OCI-LY7 (cell line): ENCODE measurements around the gene FN3KRP.

ENCODE experiments used
- CTCF ChIP-seq: fragments of 200-600 bp; sonication (generic); conservative IDR thresholded peaks from 2 replicates; pipeline ENCODE4 v1.5.1; 2014; ENCODE audit warnings: mild to moderate bottlenecking, antibody characterized with exemption, low read length, moderate library complexity, mixed read lengths
- EZH2phosphoT487 ChIP-seq: fragments of 200-600 bp; sonication (generic); IDR thresholded peaks from 2 replicates; pipeline ENCODE4 v1.6.1; 2018; ENCODE audit warnings: low read depth, borderline replicate concordance, mild to moderate bottlenecking, mixed run types, antibody characterized with exemption, low read length, moderate library complexity, mixed read lengths

- no peak for TF ChIP-seq CTCF
- no peak for TF ChIP-seq EZH2phosphoT487
Measured at GRCh38 chr17:82684228-82684841, 32.2 kb upstream of the FN3KRP start.
